Ramos (cell line): ENCODE data around the gene DNM2.

Experiments used
- in situ Hi-C: fragments of 300-500 bp; cut with MboI; formaldehyde crosslinking; loops from one replicate; pipeline ENCODE4 v1.14.3; 2022; ENCODE audit warnings: low sequenced_read_pairs; ENCODE audit not compliant: unreplicated experiment

DNM2 gene

DNA sequence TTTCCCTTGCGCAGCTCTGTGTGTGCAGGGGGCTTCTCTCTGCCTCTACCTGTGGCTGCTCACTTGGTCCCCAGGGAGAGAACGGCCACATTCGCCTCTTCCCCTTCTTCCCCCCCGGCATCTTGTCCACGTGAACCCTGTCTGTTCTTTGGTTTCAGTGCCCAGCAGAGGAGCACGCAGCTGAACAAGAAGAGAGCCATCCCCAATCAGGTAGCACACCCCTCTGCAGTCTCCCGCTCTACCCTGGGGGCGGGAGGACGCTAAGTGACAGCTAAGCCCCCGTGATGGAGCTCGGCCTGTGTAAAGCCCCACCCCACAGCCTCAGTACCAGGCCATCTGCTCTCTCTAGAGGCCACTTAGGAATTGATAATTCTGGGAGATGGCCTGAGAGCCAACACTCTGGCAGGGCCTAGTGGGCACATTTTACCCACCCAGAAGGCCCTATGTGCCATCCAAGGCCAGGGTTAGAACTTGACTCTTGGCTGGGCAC is 87.9 kb downstream of the DNM2 start:
- in situ Hi-C loops: no loop called here

- in situ Hi-C loops: no loop called here
Measured at GRCh38 chr19:10808937-10809649, 91.2 kb downstream of the DNM2 start.

DNA sequence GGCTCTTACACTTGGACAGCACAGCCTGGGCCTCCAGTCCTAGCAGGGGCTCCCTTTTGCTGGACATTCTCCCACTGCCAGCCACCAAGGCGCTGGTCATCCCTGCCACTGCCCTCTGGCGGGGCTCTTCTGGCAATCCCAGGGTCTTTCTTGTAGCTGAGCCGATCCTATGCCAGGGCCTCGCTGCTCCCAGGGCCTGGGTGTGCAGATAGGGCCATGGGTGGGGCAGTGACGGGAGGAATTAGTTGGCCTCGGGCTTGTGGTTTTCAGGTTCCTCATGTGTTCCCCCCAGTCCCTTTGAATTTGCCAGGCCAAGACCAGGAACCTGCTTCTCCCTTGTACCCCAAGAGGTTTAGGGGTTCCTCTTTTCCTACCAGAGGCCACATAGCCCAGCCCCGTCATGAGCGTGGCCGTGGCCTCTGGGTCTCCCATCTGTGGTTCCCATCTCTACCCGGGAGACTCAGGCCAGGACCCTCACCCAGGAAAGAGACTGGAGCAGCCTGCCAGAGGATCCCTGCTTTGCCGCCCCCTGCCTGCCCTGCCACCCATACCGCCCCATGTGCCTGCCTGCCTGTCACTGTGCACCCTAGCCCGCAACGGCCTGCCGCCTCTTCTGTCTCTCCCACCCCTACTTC is 91.9 kb downstream of the DNM2 start:
- in situ Hi-C loops: no loop called here

DNA sequence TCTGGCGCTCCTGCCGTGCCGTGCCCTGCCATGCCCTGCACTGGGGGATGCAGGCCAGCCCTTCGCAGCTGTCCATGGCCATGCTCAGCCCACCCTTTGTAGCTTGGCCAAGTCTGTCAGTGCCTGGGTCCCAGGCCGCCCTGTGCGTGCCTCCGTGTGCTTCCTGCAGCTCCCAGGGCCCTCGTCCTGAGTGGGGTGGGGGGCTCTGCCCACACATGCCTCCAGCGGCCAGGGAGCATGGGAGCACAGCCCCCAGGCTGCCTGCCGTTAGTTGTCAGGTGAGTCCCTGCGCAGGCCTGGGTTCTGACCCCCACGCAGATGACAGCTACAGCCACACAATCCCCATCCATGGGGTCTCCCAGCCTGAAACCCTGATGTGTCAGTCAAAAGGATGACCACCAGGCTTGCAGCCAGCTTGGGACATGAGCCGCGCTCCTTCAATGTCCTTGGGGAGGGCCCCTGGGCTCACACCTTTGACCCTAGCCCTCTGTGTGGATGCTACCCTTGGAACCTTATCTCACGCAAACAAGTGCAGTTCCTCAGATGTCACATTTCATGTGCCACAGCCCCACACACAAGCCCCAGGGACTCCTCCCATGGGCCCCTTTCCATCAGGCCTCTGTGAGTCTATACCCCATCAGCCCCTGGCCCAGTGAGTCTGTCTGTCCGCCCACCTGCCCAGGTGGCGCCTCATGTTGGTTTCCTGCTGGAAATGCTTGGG is 93.7 kb downstream of the DNM2 start:
- in situ Hi-C loops: no loop called here

GRCh38 chr19:10812196-10812595 is 94.3 kb downstream of the DNM2 start:
- in situ Hi-C loops: no loop called here

- in situ Hi-C loops: no loop called here
Measured at GRCh38 chr19:10812902-10813404, 95.1 kb downstream of the DNM2 start.

GRCh38 chr19:10815007-10815536 is 97.2 kb downstream of the DNM2 start:
- in situ Hi-C loops: no loop called here

DNA sequence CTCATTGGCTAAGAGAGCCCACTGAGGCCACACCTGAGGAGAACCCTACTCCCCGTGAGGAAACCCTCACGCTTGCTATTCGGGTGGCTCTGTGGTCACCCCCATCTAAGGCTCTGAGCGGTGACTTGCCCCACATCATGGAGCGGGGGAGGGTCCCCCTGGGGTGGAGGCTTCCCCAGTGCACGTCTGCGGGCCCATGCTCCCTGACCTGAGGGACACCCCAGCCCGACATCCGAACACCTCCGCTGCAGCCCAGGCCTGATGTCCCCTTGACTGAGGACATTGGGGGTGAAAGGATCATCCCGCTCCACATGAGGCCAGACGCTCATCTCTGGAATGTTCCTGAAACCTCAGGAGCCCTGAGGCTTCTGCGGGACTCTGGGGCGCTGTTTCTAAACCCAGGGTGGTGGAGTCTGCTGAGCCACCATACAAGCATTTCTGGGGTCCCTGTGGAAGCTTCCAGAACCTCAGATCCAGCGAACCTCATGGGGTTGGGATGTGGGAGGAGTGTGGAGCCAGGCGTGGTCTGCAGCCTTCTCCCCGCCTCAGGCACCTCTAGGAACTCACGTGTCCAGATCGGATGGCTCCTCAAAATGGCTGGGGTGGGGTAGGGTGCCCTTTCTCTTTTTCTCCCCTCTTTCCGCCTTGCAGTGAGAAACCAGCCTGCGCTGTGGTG is 98.2 kb downstream of the DNM2 start:
- in situ Hi-C loops: no loop called here

DNA sequence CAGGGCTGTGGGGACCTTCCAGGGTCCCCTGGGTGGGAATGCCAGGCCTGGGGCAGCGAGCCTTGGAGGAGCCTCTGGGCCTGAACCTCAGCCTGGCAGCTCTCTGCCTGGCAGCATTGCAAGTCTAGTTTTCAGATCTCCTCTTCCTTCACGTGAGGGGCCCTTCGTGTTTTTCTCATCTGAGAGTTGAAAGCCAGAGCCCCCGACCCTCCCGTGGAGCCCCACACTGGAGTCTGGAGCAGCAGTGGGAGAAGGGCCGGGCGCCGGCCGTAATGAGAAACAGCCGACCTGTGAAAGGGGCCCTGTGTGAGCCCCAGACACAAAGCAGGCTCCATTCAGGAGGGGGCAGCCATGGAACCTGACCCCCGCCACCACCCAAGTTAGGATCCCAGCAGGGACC is 98.8 kb downstream of the DNM2 start:
- in situ Hi-C loops: no loop called here

DNA sequence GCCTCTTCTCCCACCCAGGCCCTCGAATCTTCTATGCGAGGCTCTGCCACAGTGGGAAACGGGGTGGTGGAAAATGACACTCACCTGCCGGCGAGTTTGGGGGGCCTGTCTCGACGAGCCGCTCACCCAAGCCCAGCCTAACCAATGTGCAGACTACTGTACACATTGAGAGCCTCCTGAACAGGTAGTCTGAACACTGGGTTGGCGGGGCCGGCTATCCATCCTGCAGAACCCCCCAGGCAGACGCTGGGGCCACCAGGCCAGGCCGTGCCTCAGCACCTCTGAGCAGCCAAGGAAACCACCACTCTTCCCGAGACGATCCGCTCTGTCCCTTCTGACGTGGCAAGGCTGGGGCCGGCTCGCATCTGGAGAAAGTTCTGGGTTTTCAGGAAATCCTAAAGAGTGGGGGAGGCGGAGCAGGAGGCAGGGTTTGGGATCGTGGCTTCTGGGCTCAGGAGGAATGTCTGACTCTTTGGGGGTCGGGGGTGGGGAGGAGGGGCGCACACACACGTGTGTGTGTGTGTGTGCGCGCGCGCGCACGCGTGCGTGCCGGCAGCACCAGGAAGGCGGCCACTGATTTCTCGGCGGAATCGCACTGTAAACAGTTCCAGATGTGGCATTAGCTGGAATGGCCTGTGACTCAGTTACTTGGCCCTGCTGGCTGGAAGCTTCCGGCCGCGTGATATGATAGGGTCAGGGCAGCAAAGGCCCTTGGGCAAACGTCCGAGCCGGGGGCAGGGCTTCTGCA is 99.6 kb downstream of the DNM2 start:
- in situ Hi-C loops: no loop called here

GRCh38 chr19:10818301-10819123 is 100.6 kb downstream of the DNM2 start:
- in situ Hi-C loops: no loop called here

- in situ Hi-C loops: no loop called here
Measured at GRCh38 chr19:10819124-10820060, 101.5 kb downstream of the DNM2 start.

- in situ Hi-C loops: no loop called here
Measured at GRCh38 chr19:10820173-10820572, 102.3 kb downstream of the DNM2 start.

DNA sequence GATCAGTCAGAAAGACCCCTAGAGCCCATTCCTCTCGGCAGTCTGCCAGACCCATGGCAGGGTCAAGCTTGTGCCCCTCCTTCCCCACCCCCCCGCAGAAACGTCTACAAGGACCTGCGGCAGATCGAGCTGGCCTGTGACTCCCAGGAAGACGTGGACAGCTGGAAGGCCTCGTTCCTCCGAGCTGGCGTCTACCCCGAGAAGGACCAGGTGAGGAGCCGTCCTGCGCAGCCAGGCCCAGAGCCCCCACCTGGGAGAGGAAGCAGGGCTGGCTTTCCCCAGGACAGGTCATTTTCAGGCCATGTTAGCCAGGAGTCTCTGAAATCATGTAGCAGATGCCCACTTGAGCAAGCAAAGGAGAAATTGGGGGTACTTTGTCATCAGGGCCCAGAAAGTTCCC is 105.8 kb downstream of the DNM2 start:
- in situ Hi-C loops: no loop called here

DNA sequence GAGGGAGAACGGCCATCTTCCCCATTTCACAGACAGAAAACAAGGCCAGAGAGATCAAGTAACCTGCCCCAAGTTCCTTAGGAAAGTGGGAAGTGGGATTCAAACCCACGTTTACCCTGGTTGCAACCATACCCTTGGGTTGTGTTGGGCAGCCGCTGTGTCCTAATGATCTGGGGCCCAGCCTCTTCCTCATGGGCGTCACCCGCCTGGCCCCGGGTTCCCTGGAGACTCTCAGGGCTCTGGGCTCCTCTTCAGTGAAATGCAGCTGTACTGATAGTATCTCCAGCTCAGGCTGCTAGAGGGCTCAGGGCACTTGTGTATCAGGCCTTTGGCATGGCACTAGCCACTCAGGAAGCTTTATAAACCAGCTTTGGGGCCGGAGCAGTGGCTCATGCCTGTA is 108.4 kb downstream of the DNM2 start:
- in situ Hi-C loops: no loop called here

GRCh38 chr19:10826846-10827245 is 109.0 kb downstream of the DNM2 start:
- in situ Hi-C loops: no loop called here

GRCh38 chr19:10828981-10829821 is 111.3 kb downstream of the DNM2 start:
- in situ Hi-C loops: no loop called here
